HG03060 (cell line): Measurements from ENCODE around the gene ZNF440.
A peak's percentile ranks its signal among the peaks of the same experiment; 100 is the strongest.
"Not testable (repeated sequence)": the region's sequence is repeated elsewhere in the genome, so short reads cannot be mapped to it uniquely, and the experiment has no call there.

Source experiments
- ATAC-seq: cut with Tn5 transposase; IDR thresholded peaks from one replicate; pipeline ENCODE4 v1.9.1; 2021; ENCODE audit warnings: low read depth, moderate number of reproducible peaks; ENCODE audit not compliant: unreplicated experiment

The ZNF440 gene

DNA sequence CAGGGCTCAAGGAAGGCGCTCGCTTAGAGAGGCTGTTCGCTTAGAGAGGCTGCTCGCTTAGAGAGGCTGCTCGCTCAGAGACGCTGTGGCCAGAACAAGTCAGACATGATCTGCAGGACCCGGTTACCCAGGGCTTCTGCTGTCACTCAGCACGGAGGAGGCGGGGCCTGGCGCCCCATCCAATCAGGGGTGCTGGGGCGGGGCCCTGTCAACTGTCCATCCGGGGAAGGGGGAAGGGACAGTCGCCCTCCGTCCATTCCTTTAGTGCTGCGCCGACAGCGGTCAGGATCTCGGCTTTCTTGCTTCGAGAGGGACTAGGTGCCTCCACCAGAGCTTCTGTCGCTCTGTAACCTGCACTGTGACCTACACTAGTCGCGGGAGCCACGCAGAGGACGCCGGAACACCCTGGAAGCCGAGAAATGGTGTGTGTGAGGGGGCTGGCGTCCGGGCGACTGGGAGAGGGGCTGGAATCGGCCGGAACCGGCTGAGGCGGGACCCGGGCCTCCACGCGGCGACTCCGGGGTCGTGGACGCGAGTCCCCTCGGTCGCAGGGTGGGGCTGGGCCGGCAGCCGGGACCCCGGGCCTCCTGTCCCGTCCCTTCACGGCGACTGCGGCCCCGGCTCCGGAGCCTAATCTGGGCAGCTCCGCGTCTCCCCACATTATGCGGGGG is at the start of gene ZNF440:
Gene ZNF440, plus strand, starts transcription at position 245 of the 671 bp plus-strand sequence. Its CDS starts 175 bp downstream, at position 420.
- ATAC-seq, result peak; percentile 71

DNA sequence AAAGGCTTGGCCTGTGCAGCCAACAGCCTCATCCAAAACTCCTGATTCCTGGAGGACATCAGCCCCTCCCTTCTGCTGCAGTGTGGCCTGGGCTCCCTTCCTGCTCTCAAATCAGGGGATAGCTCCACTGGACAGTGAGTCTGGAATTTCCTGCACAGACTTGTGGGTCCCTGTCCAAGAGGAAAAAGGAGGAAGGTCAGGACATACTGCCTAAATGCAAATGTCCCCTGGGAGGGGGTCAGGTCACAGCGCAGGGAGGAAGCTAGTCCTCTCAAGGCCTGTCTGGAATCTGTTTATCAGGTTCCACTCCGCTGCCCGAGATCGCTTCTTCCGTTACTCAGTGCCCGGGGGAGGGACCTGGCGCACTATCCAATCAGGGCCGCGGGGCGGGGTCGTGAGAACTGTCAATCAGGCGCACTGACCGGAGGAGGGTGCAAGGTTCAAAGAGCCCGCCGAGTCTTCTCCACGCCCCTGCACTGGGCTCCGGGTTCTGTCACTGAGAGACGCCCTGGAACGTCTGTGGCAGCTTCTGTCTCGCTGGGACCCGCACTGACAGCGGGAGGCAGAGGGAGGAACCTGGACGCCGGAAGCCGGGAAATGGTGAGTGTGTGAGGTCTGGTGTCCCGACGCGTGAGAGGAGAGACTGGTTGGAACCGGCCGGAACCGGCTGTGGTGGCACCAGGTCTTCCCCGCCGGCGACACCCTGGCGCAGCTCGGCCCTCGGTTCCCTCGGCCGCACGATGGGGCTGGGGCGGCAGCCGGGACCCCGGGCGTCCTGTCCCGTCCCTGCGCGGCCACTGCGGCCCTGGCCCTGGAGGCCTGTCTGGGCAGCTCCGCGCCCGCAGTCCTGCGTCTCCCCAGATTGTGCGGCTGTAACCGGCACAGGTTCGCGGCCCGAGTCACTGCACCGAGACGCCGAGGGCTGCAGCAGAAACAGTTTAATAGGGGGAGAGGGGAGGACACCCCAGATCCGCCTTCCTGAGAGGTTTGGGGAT is 47.2 kb upstream of the ZNF440 start, which contains the start of gene ZNF441:
Gene ZNF441, plus strand, starts transcription at position 404 of the 995 bp plus-strand sequence. Its CDS starts 194 bp downstream, at position 598.
- peak; percentile 73 for ATAC-seq

DNA sequence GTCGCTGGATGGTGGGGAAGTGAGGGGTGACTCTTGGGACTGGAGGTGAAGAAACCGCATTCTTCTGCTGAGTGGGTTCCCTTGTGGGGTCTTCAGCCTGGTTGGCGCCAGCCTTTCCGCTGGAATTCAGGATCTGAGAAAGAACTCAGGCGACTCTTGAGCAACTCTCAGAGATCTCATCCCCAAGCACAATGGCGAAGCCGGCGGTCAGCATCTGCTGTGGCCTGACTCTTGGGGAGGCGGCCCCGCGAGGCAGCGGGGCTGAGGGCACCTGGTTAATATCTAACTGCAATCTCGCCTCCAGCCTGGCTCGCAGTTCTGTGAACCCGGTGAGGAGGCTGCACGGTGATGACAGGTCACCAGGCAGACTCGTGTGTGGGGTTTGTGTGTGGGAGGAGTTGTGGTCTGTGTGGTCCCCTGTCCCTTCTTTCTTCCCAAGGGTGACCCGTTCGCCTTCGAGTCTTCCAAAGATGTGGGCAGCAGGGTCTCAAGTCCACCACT is 46.4 kb upstream of the ZNF440 start:
- no peak for ATAC-seq

GRCh38 chr19:11769995-11770394 is 44.1 kb upstream of the ZNF440 start:
- no peak for ATAC-seq

DNA sequence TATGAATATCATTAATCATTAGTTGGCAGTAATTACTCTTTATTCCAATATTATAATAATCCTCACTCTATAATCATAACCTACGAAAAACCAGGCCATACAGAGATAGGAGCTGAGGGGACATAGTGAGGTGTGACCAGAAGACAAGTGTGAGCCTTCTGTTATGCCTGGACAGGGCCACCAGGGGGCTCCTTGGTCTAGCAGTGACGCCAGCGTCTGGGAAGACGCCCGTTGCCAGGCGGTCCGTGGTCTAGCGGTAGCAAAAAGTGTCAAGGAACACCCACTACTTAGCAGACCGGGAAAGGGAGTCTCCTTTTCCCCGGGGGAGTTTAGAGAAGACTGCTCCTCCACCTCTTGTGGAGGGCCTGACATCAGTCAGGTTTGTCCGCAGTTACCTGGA is 42.6 kb upstream of the ZNF440 start:
- not testable (repeated sequence) for ATAC-seq

DNA sequence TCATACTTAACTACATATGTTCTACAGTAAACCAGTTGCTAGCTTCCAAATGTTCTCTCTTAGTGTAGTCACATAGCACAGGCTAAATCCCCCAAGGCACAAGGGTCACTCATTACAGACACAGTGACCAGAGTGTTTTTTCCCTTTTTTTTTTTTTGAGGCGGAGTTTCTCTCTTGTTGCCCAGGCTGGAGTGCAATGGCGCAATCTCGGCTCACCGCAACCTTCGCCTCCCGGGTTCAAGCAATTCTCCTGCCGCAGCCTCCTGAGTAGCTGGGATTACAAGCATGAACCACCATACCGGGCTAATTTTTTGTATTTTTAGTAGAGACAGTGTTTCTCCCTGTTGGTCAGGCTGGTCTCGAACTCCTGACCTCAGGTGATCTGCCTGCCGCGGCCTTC is 37.4 kb upstream of the ZNF440 start:
- not testable (repeated sequence) for ATAC-seq

DNA sequence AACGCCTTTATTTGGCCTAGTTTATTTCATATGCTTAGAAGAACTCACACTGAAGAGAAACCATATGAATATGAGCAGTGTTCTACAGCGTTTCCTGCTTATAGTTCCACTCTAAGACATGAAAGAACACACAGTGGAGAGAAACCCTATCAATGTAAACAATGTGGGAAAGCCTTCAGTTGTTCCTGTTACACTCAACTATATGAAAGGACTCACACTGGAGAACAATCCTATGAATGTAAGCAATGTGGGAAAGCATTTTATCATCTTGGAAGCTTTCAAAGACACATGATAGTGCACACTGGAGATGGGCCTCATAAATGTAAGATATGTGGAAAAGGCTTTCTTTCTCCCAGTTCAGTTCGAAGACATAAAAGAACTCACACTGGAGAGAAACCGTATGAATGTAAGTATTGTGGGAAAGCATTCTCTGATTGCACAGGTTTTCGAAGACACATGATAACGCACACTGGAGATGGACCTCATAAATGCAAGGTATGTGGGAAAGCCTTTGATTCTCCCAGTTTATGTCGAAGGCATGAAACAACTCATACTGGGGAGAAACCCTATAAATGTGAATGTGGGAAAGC is 33.5 kb upstream of the ZNF440 start:
- no peak for ATAC-seq

- ATAC-seq, result no peak
These were observed 32.6 kb upstream of the ZNF440 start for GRCh38 chr19:11781295-11782057.

GRCh38 chr19:11783767-11784166 is 30.3 kb upstream of the ZNF440 start:
- ATAC-seq, result no peak

GRCh38 chr19:11784356-11784755 is 29.7 kb upstream of the ZNF440 start:
- no peak for ATAC-seq

DNA sequence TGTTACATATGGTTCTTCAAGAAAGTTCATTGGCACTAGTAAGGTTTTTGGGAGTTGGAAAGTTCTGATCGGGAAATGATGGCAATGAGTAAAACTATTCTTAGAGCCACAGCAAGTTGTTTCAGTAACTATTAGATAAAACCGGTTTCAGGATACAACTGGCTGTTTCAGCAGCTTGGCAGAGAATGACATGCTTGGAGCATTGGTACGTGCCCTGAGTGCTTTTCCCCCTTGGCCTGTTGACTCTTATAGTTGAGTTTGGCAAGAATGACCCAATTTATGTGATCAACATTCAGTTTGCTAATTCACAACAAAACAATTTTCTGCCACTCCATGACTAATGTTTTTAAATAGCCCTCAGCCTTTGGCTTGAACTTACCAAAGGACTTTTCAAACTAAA is 26.5 kb upstream of the ZNF440 start:
- ATAC-seq, result no peak

DNA sequence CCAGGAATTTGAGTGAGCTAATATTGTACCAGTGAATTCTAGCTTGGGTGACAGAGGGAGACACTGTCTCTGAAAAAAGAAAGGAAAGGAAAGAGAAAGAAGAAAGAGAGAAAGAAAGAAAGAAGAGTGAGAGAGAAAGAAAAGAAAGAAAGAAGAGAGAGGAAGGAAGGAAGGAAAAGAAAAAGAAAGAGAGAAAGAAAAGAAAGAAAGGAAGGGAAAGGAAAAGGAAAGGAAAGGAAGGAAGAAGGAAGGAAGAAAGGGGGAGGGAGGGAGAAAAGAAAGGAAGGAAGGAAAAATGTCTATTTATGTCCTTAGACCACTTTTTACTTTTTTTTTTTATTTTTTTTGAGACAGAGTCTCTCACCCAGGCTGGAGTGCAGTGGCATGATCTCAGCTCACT is 21.1 kb upstream of the ZNF440 start:
- no peak for ATAC-seq

DNA sequence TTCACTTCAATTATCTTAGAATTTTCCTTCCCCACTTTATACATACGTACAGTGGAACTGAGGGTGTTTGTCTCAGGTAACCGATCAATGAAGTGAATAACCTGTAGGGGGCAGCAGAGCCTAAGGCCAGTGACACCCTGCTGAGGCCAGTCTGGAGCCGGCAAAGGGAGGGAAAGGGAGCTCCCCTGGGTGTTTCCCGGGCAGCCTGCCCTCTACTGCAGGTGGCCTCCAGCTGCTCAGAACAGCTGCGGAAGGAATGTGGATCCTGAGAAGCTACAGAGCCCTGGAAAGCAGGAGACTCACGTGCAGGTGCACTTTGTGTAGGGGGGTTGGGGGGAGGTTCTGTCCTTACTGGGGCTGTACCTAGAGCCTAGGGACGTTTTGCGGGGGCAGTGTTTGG is 16.6 kb upstream of the ZNF440 start:
- no peak for ATAC-seq

DNA sequence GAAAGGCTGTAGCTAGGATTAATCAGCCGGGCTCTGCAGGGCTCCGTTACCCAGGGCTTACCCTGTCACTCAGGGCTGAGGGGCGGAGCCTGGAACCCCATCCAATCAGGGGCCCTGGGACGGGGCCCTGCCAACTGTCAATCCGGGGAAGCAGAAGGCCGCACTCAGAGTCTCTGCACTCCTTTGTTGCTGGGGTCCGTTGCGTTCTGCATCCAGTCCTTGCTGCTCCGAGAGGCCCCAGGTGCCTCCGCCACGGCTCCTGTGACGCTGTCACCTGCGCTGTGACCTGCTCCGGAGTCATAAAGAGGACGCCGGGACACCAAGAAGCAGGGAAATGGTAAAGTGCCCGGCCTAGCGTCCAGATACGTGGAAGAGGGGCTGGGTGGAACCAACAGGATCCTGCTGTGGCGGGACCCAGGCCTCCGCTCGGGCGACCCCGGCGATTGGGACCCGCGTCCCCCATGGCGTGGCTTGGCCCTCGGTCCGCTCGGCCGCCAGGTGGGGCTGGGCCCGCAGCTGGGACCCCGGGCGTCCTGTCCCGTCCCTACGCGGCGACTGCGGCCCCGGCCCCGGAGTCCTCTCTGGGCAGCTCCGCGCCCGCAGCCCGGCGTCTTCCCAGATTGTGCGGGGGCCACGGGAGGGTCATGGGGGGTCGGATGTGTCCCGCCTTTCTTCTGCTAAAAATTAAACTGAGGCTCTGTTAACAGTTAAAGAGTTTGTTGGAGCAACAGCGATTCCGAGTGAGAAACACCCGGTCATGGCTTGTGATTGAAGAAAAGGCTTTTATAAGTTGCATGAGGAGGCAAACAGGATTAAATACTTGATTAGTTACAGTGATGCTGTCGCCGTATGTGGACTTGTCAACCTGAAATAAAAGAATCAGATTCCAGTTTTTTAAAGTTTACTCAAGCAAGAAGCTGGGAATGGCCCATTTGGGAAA is 15.4 kb upstream of the ZNF440 start, which contains the start of gene ZNF491:
Gene ZNF491, plus strand, starts transcription at position 133 of the 940 bp plus-strand sequence. CDS start 7,431 bp downstream, outside the sequence.
- ATAC-seq, result no peak

DNA sequence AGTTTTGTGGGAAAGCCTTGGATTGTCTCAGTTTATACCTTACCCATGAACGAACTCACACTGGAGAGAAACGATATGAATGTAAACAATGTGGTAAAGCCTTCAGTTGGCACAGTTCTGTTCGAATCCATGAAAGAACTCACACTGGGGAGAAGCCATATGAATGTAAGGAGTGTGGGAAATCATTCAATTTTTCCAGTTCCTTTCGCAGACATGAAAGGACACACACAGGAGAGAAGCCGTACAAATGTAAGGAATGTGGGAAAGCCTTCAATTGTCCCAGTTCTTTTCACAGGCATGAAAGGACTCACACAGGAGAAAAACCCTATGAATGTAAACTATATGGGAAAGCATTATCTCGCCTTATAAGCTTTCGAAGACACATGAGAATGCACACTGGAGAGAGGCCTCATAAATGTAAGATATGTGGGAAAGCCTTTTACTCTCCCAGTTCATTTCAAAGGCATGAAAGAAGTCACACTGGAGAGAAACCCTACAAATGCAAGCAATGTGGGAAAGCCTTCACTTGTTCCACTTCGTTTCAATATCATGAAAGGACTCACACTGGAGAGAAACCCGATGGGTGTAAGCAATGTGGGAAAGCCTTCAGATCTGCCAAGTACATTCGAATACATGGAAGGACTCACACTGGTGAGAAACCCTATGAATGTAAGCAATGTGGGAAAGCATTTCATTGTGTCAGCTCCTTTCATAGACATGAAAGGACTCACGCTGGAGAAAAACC is 7.5 kb upstream of the ZNF440 start:
- ATAC-seq, result no peak

GRCh38 chr19:11807099-11807380 is 7.0 kb upstream of the ZNF440 start:
- no peak for ATAC-seq

DNA sequence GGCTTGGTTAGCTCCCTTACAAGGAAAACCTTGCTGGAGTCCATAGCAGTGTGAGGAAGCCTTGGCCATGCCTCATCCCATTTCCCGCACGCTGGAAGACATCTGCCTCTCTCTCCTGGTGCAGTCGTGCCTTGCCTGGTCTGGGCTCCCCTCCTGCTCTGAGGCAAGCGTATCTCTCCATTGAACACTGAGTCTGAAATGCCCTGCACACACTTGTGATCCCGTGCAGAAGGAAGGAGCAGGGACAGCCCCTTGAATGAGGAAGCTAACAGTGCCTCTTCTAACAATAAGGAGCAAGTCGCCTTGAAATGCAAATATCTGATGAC is 407 bp upstream of the ZNF440 start:
- no peak for ATAC-seq

DNA sequence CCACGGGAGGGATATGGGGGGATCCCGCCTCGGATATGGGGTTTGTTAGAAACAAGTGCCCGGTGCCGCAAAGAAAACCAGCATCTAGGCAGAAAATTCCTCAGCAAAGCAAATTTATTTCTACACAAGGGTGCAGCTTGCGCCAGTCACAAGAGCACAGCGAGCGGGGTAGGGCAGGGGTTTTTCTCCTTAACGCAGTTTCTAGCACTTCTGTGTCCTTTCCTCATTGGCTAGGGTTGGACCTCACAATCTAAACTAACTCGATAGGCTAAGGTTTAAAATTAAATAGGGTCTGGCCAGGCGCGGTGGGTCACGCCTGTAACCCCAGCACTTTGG is 595 bp downstream of the ZNF440 start:
- no peak for ATAC-seq
